ENCODE measurements around the gene INKA2.

INKA2 gene

DNA sequence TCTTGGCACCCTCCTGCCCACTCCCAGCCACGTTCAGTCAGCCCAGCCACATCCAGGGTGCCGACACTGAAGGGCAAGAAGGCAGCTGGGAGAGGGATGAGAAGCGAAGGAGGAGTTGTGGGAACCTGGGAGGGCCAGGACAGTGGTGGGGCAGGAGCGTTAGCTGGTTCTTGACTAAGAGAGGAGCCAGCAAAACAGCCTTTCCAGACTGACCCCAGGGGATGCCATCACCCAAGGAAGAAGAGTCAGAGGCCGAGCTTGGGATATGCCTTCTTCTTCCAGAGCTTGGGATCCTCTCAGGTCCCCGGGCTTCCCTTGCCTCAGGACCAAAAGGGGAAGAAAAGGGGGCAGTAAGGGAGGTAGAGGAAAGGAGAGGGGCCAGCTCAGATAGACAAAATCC, 7.2 kb downstream of the INKA2 start:
- no peak for DNase-seq

DNA sequence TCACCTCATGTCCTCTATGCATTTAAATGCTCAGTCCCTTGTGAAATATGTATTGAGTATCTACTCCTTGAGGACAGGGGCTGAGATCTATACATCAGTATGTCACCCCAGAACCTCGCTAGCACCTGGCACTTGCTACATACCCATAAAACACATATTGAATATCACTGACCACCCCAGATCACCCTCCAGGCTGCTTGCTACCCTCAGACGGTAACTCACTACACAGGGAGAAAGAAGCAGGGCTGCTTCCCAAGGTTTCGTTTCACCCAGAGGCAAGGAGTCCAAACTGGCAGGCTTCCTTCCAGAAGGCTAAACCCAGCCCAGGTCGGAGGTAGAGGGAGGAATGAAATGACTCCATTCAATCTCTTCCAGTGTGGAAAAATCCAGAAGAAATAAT, 8.5 kb downstream of the INKA2 start:
- no peak for DNase-seq

DNA sequence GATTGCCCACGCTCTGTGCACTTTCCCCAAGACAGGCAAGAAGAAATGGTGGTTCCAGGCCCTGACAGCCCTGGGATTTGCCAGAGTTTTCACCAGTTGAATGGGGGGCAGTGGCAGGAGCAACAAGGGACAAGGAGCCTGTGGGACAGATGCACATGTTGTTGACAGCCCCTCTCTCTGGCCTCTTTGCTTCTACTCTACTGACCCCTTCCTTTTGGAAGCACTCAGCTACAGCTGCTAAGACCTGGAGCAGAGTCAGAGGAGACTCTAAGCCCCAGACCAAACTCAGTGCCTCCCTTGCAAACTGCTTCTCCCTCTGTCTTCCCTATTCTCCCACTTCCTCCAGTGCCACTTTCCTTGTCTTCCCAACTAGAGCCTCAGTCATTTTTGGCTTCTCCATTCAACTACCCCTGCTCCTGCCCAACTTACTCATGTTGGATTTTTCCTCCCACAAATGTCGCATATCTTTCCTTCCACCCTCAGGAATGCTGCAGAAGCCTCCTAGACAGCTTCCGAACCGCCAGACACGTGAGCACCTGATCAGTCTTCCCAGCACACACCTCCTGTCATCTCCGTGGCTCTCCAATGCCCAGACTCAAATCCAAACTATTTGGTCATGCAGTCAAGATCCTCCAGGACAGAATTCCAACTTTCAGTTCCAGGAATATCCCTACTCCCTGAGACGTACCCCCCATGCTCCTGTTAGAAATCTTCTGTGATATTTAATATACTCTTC, 9.1 kb downstream of the INKA2 start:
- DNase-seq, result no peak

DNA sequence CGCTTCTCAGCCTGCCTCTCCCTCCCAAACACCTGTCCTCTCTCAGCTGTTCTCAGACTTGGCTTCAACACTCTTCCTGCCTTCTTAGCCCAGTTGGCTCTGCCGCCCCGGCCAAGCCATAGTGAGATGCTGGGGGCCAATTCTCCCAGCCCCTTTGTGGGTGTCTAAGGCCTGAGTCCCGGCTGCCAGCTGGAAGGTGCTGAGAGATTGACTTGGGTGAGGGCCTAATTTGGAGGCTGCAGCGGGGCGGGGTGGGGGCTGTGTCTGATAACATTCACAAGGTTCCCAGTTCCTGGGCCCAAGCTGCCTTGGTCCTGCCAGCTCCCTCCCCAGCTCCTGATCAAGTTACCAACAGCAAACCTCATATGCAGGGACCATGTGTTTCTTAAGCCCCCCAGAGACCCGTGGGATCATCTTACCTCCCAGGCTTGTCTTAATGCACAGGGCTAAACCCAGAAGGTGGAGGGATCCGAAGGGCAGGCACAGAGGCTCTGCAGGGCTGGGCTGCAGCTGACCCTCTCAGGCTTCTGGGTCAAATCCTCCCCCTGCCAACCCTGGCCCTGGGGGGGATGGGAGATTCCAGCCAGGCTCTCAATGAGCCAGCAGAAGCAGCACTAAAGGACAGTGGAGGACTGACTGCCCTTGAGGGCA, 9.8 kb downstream of the INKA2 start:
- no peak for DNase-seq

DNA sequence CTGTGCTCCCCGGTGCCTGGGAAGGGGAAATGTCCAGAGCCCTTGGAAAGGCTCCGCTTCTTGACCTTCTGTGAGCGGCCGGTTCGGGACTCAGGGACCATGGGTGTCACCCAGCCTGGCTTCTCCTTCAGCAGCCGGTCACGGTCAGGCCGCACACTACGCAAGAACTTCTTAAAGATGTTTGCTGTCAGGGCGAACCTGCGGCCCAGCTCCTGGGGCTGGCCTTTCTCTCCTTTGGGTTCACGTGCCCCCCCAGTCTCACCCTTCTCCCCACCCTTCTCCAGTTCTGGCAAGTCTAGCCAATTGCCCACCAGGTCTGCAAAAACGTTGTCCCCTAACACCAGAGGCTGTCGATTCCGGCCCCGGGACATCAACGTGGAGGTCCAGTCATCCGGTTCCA, 12.1 kb downstream of the INKA2 start:
- no peak for DNase-seq

DNA sequence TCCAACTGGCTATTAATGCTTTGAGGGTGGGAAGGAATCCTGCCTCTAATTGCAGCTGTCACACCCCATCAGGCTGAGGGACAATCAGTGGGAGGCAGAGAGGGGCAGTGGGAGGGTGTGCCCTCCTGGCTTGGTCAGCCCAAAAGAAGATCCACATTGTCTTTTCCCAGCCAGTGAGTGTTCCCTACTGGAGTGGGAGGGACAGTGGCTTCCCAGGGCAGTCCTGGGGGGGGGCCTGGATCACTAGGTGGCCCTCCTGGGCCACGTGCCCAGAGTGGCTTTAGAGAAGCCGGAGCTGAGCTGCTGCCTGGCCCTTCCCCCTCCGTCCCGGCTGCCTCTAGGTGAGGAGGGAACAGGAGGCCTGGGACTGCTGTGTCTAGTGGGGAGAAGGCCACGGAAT, 14.0 kb downstream of the INKA2 start:
- DNase-seq, result no peak

DNA sequence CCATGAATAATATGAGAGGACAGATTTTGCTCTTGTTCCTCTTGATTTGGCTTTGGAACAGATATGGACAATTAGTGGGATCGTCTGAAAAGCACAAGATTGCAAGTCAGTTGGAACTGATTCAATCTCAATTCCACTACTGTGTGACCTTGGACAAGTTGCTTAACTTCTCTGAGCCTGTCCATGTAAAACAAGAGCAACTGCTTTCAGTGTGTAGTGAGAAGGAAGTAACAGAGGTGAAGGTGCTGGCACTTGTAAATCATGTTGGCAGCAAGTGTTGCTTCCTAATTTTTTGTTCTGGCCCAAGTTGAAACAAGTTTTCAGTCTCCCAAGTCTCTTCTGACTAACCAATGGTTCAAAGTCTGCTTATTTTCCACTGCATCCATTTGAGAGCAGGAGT, 15.3 kb downstream of the INKA2 start:
- DNase-seq, result no peak

DNA sequence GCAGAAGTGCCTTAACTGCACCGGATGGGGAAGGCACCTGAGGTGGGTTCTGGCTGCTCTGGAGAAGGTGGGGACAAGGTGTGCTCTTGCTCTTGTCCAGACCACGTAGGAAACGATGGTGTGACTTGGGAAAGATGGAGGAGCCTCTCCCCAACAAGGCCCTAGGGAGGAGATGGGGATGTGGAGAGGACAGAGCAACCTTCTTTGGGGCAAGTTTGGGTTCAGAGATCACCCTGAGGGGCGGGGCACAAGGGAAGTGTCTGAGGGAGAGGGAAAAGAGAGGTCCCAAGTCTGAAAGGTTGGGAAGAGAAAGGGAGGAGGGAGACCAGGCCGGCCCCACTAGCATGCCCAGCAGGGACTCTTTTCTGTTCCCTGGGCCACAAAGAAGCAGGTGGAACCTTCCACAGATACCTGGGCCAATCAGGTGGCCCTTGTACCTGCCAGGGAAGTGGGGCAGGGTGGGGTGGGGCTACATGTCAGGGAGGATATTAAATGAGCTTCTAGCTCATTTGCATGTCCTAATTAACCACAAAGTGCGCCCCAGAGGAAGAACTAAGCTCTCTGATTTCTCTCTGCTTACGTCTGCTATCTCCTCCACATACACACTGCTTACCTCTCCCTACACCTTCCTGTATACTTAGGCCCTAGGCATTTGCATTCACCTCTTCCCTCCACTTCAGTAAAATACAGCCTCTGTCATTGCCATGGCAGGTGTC, 15.9 kb downstream of the INKA2 start:
- DNase-seq, result peak in 1 of 2 donors; percentile 54

DNA sequence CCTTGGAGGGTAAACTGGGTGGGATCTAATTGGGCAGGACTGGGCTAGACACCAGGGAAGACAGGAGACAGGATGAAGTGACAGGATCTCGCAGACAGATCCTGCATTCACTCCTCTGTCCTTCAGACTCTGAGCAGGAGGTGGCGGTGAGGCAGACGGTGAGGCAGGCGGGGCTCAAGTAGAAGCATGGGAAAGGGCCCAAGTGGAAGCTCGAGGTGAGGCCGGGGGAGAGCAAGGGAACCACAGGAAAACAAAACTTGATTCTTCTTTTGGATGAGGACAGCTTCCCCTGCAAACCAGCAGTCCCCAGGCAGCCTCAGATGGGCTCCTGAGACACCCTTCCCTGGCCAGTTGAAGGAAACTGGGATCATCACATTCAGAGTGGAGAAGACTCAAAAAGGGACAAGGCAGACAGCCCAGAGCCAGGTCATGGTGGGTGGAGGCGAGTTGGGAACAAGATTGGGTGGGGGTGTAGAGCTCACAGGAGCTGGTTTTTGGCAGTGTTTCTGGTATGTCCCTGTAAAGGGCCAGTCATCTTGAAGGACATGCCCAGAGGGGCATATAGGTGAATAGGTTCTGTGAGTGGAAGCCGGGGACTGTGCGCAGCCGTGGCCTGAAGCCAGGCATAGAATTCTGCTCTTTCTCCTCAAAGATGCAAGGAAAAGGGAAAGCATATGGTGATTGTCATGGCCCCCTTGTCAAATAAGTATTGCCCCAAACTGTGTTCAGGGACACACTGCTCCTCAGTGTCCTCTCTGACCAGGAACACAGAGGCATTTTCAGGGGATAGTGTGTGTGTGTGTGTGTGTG, 18.0 kb downstream of the INKA2 start:
- no peak for DNase-seq

DNA sequence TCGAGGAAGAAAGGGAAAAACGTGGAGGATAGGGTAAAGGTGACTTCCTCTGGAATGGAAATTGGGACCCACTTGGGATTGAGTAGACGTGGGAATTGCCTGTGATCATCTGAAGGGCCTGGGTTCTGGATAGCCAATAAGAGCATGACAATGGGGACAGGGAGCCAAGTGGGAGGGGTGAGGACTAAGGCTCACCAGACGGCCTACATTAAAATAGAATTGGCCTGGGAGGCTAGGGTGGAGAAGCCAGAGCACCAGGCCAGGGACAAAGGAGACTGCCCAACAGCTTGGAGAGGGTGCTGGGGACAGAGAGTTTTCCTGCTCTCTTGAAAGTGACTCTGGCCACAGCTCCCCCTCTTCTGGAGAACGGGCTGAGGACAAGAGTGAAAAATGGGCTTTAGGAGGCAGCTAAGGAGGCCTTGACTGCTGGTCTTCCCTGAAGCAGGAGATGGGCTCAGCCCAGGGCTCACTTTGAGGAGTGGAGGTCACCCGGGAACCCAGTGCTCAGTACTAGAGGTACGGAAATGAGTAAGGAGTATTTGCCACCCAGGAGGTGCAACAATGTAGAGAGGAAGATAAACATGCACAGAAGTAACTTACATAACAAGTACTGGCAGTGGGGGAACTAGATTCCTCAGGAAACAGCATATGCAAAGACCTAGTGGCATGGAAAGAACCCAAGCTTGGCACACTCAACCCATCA, 18.8 kb downstream of the INKA2 start:
- DNase-seq, result no peak

DNA sequence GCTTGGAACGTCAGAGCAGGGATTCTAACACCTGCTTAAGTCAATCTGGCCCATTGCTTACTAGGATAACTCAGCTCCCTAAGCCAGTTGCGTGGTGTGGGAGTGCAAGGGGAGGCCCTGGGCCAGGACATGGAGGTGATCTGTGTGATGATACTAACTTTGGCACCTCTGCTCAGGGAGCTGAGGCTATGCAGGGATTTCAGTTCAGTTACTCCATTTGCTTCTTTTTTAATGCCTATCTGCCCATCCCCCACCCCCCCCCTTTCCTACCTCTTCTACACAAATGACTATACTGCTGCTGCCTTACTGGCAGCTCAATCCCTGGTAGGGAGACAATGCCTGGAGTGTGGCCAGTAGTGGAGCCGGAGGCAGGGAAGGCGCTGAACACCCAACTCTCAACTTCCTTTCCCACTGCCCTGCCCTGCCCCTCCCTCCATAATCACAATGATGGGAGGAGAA, 19.5 kb downstream of the INKA2 start:
- DNase-seq, result no peak

DNA sequence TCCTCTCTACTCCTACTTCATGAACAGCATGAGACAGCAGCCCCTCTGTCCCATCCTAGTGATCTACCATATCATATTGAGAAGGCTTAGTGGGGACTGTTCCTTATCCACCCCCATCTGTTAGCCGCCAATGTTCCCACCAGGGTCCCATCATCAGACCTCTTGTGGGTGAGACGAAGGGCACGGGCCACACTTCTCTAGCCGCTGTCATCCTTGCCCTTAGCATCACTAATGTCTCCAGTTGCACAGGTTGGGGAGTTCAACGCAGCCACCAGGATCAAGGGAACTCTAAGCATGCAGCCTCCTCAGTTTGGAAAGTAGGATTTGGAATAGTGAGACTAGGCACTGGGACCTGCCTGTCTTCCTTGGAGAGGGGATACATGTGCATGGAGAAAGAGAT, 20.1 kb downstream of the INKA2 start:
- no peak for DNase-seq

DNA sequence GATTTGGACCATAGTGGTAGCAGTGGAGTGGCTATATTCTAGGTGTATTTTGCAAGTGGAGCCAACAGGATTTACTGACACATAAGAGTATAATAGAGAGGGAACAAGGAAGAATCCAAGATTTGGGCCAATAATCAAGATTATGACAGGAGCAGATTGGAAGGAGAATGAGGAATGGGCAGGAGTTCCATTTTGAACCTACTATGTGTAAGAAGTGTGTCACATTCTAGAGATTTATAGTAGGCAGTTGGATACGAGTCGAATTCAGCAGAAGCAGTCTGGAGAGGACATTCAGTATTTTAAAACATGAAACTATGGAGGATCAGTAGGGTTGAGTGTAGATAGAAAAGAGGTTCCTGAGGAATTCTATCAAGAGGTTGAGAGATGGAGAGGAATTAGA, 21.7 kb downstream of the INKA2 start:
- no peak for DNase-seq

DNA sequence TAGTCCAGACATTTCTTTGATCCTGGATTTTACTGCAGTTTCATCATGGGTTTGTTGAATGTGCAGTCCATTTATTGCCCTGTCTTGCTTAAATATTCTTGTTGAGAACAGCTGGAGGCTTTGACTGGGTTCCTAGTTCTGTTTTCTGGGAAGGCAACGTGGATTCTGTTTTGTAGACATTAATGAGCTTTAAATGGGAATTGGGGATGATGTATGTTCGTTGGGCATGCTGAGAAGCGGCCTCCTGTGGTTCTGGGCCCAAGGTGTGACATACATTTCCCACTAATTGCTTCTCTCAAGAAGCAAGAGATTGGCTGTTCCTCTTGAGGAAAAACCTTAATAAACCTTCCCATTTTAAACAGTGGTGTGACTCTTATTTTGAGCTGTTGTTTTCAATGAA, 22.9 kb downstream of the INKA2 start:
- no peak for DNase-seq

DNA sequence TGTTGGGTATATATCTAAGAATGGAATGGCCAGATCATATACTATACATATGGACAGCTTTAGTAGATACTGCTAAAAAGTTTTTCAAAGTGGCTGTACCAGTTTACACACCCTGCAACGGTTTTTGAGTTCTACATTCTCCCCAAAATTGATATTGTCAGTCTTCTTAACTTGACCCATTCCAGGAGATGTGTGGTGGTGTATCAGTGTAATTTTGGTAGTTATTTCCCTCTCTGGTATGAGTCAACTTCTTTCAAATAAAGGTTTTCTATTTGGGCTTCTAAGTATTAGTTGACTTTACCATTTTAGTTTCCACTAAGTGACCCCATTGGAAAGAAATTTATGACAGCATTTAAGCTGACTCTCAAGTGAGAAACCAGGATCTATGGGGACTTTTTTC, 29.2 kb downstream of the INKA2 start:
- DNase-seq, result no peak

DNA sequence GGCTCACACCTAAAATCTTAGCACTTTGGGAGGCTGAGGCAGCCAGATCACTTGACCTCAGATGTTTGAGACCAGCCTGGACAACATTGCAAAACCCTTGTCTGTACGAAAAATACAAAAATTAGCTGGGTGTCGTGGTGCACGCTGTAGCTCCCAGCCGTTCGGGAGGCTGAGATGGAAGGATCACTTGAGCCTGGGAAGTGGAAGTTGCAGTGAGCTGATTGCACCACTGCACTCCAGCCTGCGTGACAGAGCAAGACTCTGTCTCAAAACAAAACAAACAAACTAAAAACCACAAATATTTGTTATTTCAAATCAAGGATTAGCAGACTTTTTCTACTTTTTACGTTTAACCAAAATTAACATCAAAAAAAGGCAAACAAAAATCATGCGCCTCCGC, 31.3 kb downstream of the INKA2 start:
- DNase-seq, result no peak

DNA sequence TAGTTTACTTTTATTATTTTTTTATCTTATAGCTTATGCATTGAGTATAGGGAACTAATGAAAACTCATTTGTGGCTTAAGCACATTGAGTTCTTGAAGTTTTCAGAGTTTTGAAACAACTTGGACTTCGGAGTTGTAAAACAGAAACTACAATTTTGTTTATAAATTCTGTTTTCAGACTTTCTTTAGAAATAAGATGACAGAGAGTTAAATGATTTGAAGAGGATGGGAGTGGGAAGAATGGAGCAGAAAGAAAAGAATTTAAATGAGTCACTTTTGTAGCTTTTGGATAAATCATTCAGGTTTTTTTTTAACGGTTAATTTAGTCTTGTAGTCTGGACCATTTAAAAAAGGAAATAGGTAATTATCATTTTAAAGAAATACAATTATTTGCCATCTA, 32.3 kb downstream of the INKA2 start:
- DNase-seq, result no peak

DNA sequence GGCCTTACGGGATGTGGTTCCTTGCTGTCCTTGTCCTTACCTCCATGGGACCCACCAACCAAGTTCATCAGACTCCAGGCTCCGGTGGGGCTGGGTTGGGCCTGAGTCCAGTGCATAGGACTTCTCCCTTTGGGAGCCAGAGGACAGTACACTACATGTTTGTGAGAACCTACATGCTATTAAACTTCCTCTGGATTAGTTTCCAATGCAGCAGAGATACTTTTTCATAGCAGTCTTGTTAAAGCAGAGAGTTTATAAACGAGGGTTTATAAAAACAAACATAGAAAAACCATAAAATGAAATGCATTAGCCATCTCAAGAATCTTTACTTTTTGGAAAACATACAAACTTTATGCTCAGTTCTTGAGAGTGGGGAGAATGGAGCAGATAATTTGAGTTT, 33.4 kb downstream of the INKA2 start:
- DNase-seq, result no peak

DNA sequence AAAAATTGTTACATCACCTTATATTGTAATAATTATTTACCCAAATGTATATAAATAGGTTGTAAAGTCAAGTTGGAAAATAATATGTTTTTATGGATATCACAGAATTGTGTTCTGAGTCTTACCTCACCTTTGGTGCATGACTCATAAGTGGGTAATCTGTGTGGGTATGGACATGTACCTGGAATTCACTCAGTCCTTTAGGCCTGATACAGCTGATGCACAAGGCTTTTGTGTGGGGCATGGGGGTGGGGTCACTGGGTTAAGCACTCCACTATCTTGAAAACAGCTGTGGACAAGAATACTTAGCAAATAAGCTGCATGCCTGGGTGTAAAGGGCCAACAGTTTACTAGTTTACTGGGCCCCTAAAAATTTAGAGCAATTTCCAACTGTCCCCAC, 34.4 kb downstream of the INKA2 start:
- no peak for DNase-seq

DNA sequence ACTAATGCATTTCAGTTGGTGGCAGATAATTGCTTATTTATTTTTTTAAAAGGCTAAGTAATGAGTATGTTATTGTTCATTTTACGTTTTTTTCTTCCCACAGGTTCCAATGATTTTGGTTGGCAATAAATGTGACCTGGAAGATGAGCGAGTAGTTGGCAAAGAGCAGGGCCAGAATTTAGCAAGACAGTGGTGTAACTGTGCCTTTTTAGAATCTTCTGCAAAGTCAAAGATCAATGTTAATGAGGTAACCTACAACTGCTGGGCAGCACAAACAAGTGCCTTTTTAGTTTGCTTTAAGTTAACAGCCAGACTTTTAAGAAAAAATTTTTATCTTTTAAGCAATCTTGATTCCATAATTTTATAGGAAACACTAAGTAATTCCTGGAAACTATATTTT, 35.0 kb downstream of the INKA2 start:
- DNase-seq, result no peak

DNA sequence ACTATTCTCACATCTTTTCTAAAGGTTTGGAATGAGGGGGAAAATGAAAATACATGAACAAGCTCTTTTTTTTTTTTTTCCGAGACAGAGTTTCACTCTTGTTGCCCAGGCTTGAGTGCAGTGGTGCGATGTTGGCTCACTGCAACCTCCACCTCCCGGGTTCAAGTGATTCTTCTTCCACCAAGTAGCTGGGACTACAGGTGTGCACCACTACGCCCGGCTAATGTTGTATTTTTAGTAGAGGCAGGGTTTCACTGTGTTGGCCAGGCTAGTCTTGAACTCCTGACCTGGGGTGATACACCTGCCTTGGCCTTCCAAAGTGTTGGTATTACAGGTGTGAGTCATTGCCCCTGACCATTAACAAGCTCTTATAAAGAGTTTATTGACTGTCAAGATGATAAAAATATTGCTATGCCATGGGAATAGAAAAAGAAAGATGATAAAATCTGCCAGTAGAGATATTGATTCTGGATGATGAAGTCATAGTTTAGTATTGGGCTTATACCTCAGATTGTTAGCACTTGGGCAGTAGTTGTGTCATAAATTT, 36.6 kb downstream of the INKA2 start:
- no peak for DNase-seq

DNA sequence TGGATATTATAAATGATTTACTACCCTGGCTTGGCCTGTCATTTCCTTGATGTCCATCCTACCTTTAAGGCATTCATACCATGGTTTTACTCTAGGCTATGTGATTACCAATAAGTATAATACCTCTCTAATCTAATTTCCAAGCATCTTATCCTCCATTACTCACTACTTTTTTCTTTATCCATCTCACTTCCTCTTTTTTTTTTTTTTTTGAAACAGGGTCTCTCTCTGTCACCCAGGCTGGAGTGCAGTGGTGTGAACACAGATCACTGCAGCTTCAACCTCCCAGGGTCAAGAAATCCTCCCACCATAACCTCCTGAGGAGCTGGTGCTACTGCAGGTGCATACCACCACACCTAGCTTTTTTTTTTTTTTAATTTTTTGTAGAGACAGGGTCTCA, 39.9 kb downstream of the INKA2 start:
- no peak for DNase-seq

Measured in CD4-positive, alpha-beta T cell treated with Interleukin-4 for 1 hour (primary cell).